GM21825 (cell line): Measurements from ENCODE around the gene UTS2R.

Experiments used
- ATAC-seq: cut with Tn5 transposase; IDR thresholded peaks from one replicate; pipeline ENCODE4 v1.9.1; 2021; ENCODE audit warnings: mild to moderate bottlenecking, moderate library complexity; ENCODE audit not compliant: unreplicated experiment

The UTS2R gene

DNA sequence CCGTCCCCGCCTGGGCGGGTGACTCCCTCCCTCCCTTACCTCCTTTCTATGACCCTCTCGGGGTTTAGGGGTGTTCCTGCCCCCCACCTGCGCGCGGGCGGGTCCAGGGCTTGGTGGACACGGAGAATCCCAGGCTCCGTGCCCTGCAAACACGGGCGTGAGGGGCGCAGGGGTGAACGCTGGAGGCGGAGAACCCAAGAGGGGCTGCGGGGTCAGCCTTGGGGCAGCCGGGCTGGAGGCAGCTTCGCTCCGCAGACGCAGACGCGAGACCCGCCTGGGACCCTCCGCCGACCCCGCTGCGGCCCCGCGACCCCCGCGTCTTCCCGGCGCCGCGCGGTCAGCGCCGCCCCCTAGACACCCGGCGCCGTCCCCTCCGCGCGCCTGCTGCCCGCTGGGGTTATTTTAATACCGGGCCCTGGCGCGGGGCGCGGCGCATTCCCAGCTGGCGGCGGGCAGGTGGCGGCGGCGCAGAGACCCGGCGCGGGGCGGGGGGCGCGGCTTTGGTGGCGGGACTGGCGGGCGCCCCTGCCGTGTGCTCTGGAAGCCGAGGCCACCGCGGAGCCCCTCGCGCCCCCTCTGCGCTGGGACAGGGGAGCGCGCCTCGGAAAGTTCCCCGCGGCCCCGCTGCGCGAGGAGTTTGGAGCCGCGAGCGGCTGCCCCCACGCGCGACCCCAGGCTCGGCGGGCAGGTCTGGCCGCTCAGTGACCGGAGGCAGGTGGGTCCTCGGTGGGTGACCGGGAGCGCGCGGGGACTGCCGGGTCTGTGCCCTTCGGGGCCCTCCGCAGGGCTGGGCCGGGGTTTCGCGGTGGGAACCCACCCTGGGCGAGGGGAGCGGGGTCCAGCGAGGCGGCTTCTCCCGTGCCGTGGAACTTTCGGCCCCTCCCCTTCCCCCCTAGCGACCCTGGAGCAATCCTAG is at the start of gene UTS2R:
TSS of gene UTS2R (plus strand) at position 433 of the 916 bp plus-strand sequence. CDS start 2,560 bp downstream, outside the sequence.
- no peak for ATAC-seq

DNA sequence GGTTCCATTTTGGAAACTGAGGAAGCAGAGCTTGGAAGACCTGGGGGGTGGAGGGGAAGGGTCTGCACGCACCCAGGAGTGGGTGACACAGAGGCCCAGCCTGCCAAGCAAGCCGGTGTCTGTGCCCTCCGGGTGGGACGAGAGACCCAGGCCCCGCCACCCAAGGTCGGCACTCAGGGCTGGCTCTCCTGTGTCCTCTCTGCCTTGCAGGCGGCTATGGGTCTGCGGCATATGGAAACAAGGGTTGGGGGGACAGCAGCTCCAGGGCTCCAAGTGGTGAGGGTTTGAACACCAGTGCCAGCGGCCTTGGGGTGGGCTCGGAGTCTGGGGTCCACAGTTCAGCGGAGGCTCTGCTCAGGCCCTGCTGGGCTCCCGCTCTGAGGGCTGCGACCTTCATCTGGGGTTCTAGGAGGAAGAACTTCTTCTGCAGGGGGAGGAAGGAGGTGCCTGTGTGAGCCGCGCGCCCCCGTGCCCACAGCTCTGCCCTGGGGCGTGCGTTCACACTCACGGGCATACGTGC is 49.6 kb upstream of the UTS2R start:
- no peak for ATAC-seq

DNA sequence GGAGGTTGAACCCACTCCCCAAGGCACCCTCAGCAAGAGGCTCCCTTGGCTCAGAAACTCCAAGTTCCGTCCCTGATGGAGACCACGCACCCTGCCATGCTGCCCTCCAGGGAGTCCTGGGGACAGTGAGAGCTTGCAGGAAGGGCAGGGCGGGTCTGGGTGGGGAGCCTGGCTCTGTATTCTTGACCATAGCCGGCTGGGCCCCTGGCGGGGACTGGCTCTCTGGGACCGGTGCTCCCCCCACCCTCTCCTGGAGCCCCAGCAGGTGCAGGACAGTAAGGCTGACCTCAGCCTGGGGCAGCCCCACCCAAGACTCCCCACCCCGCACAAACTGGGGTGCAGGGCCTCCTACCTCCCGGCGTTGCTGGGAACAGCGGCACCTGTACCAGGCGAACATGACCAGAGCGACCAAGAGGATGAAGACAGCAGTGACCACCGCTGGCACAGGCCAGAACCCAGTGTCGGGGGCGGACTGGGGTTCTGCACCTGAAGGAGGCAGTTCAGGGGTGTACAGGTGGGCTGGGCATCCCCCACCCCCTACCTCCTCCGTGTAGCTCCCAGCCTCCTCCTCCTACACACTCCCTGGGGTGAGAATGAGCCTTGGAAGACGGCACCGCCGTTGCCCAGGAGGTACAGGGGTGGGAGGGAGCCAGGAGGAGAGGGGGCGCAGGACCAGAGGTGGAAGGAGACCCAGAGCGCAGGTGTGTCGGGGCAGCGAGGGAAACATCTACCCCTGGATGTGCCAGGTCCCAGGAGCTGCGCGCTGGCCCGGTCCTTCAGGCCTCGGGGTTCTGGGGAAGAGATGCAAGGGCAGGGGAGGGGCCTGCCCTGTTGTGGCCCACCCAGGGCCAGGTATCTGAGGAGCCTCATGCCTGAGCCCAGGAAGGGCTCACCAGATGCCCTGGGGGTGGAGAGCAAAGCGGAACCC is 48.8 kb upstream of the UTS2R start:
- ATAC-seq: no peak

DNA sequence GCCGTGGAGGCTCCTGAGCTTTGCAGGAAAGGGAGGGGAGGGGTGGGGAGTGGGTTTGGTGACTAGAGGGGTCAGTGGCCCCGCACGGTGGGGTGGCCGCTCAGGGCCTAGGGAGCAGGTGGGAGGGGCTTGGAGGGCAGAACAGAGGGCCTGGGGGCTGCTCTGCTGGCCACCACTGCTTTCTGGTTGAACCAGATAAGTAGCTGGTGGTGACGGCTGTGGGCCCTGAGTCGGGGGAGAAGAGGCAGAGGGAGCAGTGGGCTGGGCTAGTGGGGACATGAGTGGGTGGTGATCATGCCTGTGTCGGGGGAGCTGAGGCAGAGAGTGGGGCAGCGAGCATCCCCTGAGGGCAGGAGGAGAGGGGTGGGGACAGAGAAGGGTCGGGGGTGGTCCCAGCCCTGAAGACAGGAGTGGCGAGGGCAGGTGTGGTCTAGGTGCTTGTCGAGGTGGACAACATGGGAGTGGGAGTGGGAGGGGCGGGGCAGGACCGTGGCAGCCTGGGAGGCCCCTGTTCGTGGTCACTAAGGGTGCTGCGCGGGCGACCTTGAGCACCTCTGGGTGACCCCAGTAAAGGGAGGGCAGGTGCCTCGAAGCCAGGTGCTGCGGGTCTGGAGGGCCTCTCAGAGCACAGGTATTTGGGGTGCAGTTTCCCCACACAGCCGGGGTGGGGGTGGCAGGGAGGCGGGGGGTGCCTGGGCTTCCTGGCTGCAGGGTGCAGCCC is 47.9 kb upstream of the UTS2R start:
- ATAC-seq: no peak

DNA sequence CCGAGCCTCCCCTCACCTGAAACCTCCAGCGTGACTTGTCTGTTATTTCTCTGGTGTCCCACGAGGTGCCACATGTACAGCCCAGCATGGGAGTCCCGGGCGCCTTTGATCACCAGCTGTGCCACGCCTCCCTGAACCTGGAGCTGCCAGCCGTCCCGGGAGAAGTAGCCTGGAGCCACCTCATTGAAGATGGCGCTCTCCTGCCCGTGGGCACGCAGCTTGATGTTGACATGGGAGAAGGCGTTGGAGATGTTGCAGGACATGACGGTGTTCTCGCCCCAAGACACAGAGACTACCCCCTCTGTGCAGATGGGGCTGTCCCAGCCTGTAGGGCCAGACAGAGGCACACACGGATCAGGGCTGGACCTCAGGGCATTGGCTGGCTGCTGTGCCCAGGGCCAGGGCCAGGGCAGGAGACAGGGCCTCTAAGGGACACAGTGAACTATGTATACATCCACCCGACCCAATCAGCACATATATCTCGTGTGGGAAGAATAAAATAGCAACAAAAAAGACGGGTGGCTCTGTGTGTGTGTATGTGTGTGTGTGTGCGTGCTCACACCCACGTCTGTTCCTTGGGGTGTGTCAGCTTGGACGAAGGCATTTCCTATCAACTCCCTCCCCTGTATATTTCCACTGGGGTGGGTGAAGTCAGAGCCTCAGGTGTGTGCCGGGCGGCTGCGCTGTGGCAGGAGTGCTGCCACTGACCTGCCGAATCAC is 46.8 kb upstream of the UTS2R start:
- ATAC-seq: no peak

DNA sequence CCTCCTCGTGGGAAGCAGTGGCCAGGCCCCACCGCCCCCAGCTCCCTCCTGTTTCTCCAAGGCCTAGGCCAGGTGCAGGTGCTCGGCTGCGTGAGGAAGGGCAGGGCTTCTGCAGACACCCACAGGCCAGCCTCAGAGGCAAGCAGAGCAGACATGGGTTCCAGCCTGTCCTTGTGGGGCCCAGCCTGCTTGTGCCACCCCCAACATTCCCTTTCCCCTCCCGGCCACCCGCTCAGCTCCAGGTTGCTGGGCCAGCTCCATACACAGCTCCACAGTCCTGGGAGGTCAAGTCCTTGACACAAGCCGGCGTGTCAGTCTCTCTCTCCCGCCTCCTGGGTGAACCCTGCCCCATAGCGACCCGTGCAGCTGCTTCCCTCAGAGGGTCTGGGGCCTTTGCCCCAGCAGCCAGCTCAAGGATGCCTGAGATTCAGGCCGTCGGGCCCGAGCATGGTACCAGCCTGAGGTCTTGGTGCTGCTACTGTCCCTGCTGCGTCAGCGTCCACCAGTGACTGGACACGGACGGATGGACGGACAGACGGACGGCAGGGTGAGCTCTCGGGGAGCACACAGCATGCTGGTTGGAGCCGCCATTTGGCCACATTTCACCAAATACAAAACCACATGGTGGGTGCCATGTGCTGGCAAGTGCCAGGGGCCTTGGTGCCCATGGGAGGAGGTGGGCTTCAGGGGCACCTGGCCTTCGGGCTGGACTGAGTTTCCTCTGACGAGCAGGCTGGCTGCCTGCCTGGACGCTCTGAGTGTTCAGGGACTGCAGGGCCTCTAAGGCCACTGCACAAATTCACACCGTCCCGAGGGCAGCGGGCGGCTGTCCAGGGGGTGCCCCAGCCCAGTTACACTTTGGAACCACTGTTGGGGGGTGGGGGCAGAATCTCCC is 46.0 kb upstream of the UTS2R start:
- no peak for ATAC-seq

DNA sequence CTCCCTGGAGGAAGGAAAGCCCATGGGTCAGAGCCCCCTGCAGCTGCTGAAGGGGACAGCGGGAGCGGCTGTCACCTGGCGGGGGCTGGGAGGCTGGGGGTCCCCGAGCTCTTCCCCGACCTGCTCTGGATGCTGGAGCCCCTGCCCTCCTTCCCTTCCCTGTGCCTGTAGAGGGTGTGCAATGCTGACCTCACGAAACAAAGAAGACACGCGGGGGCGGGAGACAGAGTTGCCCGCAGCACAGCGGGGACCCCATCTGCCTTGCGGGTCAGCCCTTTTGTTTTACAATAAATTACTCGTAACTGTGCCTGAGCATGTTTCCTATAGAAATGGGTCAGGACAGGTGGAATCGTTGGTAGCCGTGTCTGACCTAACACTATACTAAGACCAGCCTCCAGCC is 44.3 kb upstream of the UTS2R start:
- no peak for ATAC-seq

DNA sequence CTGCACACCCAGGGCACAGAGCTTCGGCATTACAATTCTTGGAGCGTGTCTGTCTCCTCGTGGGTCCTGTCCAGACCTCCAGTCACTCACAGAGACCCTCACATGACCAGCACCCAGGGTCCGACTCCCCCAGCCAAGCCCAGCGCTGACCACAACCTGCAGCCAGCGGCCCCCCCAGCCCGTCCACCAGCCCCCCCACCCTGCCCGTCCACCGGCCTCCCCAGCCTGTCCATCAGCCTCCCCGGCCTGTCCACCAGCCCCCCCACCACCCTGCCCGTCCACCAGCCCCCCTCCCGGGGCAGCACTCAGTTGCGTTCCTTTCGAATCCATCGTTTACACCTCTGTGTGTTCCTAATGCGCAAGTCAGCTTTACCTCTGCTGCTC is 43.8 kb upstream of the UTS2R start:
- no peak for ATAC-seq

DNA sequence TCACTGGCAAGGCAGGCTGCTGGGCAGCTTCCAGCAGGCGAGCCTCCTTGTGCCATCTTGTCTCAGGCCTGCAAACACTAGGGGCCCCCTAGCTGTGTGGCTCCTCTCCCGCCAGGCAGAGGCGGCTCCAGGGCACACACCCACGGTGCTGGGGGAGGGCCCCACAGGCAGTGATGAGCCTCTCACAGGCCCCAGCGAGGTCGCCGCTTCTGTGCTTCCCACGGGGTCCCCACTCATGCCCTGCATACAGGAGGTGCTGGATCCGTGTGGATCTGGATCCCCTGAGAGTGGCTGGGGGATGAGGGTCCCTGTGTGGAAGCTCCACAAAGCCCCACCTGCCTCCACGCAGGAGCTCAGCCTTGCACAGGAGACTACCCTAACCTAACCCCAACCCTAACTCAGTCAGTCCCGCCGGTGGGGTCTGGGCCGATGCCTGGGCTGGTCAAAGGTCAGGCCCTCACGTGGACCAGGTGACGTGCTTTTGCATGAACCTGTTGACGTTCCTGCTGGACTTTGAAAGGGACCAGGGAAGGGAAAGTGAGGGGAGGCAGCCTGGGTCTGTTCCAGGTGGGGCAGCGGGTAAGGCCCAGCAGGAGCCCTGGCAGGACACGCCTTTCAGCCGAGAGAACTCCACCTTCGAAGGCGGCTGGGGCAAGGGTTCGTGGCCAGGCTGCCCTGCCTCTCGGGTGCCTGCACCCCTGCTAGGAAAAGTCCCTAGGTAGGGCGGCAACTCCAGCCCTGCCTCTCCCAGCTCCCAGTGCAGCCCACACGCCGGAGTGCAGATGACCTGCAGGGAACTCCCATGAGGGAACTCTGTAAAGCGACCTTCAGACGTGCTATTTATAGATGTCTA is 43.2 kb upstream of the UTS2R start:
- ATAC-seq: no peak

DNA sequence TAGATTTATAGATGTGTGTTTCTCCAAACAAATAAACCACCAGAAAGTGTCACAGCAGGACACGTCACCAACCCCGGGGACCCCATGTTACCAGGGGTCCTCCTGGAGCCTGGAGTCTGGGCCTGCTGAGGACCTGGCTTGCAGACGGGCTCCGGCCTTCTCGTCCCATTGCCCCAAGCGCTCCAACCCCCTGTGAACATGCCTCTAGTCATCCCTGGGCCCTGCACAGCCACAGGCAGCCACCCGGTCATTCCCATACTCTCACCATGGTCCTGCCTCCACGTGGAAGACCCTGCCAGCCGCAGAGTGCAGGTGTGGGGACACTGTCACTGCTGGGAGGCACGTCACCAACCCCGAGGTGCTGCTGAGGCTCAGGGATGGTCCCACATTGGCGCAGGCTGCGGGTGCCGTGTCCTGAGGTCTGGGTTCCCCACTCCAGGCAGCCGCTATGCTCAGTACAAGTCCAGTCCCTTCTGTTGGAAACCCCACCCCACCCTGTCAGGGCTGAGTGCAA is 42.5 kb upstream of the UTS2R start:
- no peak for ATAC-seq

DNA sequence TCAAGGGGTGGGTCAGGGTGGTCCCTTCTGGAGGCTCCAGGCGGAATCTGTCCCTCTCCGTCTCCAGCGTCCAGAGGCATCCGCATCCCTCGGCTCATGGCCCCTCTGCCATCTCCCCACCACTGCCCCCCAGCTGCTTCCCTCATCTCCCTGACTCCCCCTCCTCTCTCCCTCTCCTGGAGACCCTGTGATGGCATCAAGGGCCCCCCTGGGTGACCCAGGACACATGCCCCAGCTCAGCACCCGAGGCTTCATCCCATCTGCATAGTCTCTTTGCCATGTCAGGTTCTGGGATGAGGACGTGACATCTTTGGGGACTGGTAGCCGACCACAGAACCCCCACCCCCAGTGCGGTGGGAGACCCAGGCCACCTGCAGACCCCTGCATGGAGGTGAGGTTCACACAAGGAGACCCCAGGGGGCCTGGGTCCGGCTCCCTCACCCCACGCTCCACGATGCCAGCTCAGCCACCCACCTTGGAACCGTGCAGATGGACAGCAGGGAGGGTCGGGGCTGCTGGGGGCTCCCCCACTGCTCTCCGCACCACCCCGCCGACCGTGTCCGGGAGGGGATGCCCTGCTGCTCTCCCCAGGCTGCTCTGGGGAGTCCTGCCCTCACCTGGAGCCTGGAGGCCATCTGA is 41.8 kb upstream of the UTS2R start:
- ATAC-seq: no peak

DNA sequence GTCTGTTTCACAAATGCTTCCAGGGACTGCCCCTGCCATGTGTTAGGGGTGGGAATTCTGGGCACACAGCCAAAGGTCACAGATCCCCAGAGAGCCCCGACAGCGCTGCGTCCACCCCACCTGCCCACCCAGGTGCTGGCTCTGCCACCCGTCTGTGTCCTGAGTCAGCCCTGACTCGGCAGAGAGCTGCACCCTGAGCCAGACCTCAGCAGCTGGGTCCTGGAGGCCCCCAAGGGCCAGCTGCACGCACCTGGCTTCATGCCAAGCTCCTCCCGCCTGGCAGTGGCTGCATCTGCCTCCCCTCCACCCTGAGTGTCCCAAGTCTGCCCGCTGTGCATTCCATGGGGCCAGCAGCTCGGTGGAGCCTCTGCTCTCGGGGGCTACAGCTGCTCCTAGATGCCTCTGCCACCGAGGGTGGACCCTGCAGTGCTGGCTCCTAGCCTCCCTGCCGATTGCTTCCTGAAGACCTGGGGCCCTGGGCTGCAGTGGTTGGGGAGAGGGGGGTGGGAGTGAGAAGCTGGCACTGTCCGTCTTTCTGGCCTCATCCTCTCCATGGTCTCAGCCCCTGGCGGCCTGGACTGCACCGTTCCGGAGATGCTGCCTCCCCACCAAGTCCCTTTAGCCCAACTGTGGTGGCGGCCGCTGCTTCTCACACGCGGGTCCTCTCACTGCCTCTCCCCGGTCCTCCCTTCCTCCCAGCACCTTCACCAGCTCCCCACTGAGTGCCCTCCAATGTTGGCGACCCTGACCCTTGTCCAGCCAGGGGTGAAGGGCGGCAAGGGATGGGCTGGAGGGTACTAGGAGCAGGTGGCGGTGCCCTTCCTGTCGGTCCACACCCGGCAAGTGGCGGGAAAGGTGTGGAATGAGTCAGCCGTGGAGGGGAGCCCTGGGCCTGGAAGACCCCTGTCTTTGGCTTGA is 41.0 kb upstream of the UTS2R start:
- ATAC-seq: no peak

DNA sequence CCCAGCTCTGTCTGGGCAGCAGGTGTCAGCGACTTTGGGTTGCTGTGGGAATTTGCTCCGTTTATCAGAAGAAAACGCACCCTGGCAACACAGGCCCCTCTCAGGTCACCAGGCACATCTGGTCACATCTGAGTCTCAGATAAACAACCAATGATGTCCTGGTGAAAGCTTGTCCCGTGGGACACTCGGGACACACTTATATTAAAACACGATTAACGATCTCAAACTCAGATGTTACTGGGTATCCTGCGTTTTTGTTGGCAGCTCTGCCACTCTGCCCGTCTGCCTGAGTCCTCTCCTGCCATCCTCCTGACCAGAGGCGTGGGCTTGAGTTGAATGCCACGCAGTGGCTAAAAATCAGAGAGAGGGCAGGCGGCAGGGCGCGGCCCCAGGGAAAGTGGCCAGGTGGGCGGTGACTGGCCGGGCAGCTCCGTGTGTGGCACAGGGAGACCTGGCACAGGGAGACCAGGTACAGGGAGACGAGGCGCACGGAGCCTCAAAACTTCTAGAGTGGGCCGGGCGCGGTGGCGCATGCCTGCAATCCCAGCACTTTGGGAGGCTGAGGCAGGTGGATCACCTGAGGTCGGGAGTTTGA is 40.1 kb upstream of the UTS2R start:
- ATAC-seq: no peak

DNA sequence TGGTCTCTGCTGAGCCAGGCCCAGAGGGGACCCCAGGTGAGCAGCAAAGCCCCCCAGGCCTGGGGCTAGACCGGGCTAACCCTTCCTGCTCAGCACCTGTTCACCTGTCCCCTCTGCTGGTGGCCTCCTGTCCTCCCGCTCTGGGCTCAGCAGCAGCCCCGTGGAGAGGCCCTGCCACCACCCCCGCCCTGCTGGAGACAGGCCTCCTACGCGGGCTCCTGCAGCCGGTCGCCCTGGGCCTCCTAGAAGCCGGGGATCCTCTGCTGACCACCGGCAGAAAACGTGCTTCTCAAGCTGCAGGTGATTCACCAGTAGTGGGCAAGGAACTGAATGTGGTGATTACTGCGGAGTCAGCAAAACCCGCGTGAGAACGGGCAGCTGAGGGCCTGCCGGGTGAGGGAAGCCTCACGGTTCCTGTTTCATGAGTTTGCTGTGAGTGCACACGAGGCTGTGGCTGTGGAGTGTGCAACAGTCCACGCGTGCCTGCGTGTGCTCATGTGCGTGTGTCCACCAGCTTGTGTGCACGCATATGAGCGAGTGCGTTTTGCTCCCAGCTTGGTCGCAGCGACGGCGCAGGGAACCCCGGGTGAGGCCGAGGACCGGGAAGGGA is 38.8 kb upstream of the UTS2R start:
- no peak for ATAC-seq

DNA sequence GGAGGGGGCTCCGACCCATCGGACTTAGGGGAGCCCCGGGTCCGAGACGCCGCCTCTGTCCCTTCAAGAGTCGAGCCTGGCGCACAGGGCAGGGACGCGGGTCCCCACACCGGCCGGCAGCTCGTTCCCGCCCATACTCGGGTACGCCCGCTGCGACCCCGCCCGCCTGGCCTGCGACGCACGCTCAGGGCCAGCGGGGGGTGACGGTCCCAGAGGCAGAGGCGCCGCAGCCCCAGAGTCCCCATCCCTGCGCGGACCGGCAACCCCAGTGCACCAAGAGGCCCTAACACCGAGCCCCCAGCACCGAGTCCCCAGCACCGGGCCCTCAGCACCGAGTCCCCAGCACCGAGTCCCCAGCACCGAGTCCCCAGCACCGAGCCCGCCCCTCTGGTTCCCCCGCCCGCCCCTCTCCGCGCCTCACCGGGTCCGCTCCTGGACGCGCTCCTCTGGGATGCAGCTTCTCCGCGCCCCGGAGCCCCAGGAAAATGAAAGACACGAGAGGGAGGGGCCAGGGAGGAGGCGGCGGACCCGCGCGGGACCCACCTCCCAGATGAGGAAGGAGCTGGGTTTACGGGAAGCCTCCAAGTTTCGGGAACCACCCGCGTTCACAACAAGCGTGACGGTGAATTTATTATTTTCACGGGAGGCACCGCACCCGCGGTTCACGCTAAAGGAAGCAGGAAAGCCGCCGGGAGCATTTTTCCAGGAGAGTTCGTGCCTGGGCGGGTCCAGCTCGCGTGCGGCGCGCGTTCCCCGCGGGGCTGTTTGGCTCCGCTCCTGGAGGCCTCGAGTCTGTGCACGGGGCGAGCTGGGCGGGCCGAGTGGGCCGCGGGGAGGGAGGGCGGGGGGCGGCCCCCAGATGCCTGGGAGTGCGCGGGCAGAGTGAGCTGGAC is 38.0 kb upstream of the UTS2R start, which contains the start of gene SECTM1:
TSS of gene SECTM1 (minus strand) at position 488 of the 893 bp plus-strand sequence. CDS start 6,526 bp downstream, outside the sequence.
- no peak for ATAC-seq
